Gastroesophageal sphincter (tissue), 4 donors: ENCODE data around the gene VEGFC. TPM values are rescaled to one million over a fixed set of nuclear protein-coding genes. Genes with fewer than 3 reads are reported as not detected.

Experiments used
- ATAC-seq: fragments of 150-250 bp; one replicate; pipeline ENCODE4 v1.9.1; 2016; ENCODE audit warnings: mild to moderate bottlenecking, moderate library complexity
- H3K27ac ChIP-seq, 4 donors: fragments of 200-600 bp; sonication (generic) in 3 of 4; 1 replicate in 3 of 4; 2 replicates in 1 of 4; pipeline ENCODE4 v1.5.1; 2016 to 2019
- H3K27me3 ChIP-seq: fragments of 200-600 bp; sonication (generic); one replicate; pipeline ENCODE4 v1.5.1; 2019
- H3K36me3 ChIP-seq, 2 donors: fragments of 200-600 bp; sonication (generic); one replicate each; pipeline ENCODE4 v1.5.1; 2019; ENCODE audit warnings: control low read depth in 1 of 2
- H3K4me1 ChIP-seq, 3 donors: fragments of 200-600 bp; sonication (generic); 1 replicate in 2 of 3; 2 replicates in 1 of 3; pipeline ENCODE4 v1.5.1; 2016 to 2019; ENCODE audit warnings: control low read depth in 2 of 3
- H3K4me3 ChIP-seq, 2 donors: fragments of 200-600 bp; sonication (generic); one replicate each; pipeline ENCODE4 v1.5.1; 2019; ENCODE audit warnings: mild to moderate bottlenecking in 1 of 2, moderate library complexity in 1 of 2
- H3K9me3 ChIP-seq, 3 donors: fragments of 200-600 bp; sonication (generic); one replicate each; pipeline ENCODE4 v1.5.1; 2017 to 2019; ENCODE audit warnings: control low read depth in 2 of 3
- EP300 ChIP-seq: sonication (generic); formaldehyde crosslinking; IDR thresholded peaks from one replicate; pipeline ENCODE4 v1.6.1; 2017; ENCODE audit warnings: antibody characterized with exemption, mild to moderate bottlenecking
- POLR2A ChIP-seq, 2 donors: fragments of 450-650 bp; IDR thresholded peaks; one replicate each; pipeline ENCODE4 v1.6.1; 2017; ENCODE audit warnings: antibody characterized with exemption in 2 of 2, mild to moderate bottlenecking in 2 of 2, moderate library complexity in 1 of 2
- POLR2AphosphoS5 ChIP-seq: sonication (generic); formaldehyde crosslinking; IDR thresholded peaks from one replicate; pipeline ENCODE4 v1.6.1; 2017; ENCODE audit warnings: antibody characterized with exemption
- WGBS, 2 donors: methylation state at CpG; one replicate each; pipeline ENCODE4 v1.1.5; 2018; ENCODE audit warnings: low coverage in 1 of 2; 5-methylcytosine and 5-hydroxymethylcytosine counted together
- total RNA-seq, 4 donors: library from RNA; depleted of rRNA; stranded (reverse); fragments of >200 nt; gene quantifications; one replicate each; pipeline ENCODE4 v1.1.0, GENCODE V29; 2016
- TF ChIP-seq, protein P1 (sequence below), 4 experiments: fragments of 200-600 bp in 2 of 4; fragments of 450-650 bp in 2 of 4; sonication (generic) in 1 of 4; IDR thresholded peaks; one replicate each; pipeline ENCODE4 v1.5.1; 2017 to 2019; ENCODE audit warnings: antibody characterized with exemption in 4 of 4, mild to moderate bottlenecking in 2 of 4, moderate library complexity in 2 of 4

The VEGFC gene
- total RNA-seq, 4 donors from 2014 or later, result 3.0 to 8.3 (median 8.1) TPM

DNA sequence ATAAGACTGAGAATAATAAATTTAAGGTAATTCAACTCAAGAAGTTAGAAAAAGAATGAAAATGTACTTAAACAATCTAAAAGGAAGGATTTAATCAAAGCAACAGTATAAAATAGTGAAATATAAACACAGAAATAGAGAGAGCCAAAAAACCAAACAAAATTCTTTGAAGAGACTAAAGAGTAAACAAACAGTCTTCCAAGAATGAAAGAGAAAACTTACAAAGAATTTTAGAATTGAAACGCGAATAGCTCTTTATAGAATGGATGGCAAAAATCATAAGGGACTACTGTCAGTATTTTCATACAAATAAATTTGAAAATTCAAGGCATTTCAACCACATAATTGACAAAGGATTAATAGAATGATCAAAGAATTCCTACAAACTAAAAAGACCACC lies 41.7 kb downstream of the VEGFC start:
- ATAC-seq, result no peak
- H3K4me1 ChIP-seq, result no peaks in the 10 kb centered on the region
- 14 to 43% methylated on average over 2 of the region's 2 CpGs for WGBS, 2 donors
- H3K36me3 ChIP-seq, result no peaks in the 10 kb centered on the region
- no peak overlapping the region for H3K4me3 ChIP-seq
- TF ChIP-seq EP300 (no peak), POLR2A (IDR thresholded peaks at IDR 0.05) (no peak), POLR2AphosphoS5 (no peak)
- TF ChIP-seq, protein P1, sequence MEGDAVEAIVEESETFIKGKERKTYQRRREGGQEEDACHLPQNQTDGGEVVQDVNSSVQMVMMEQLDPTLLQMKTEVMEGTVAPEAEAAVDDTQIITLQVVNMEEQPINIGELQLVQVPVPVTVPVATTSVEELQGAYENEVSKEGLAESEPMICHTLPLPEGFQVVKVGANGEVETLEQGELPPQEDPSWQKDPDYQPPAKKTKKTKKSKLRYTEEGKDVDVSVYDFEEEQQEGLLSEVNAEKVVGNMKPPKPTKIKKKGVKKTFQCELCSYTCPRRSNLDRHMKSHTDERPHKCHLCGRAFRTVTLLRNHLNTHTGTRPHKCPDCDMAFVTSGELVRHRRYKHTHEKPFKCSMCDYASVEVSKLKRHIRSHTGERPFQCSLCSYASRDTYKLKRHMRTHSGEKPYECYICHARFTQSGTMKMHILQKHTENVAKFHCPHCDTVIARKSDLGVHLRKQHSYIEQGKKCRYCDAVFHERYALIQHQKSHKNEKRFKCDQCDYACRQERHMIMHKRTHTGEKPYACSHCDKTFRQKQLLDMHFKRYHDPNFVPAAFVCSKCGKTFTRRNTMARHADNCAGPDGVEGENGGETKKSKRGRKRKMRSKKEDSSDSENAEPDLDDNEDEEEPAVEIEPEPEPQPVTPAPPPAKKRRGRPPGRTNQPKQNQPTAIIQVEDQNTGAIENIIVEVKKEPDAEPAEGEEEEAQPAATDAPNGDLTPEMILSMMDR (IDR thresholded peaks at IDR 0.05), result no peak
- no peak overlapping the region for H3K27ac ChIP-seq
- no peaks in the 10 kb centered on the region for H3K9me3 ChIP-seq
- H3K27me3 ChIP-seq, result no peaks in the 10 kb centered on the region

DNA sequence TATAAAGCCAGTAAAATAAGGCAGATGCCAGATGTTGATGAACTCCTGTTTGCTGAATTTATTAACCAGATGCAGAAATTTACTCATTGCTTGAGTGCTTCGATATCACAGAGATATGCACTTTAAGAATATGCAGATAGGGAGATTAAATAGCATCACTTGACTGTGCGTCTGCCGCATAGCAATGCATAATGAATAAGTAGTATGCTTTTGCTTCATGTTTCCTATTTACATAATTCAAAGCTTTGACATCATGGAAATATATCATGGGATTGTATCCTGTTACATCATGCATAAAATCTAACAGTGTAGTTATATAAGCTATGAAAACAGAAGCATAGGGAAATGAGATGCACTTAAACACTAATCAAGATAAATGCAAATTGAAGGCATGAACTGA lies 45.9 kb downstream of the VEGFC start:
- no peaks in the 10 kb centered on the region for H3K4me1 ChIP-seq
- no peak overlapping the region for H3K27ac ChIP-seq
- H3K9me3 ChIP-seq, result no peaks in the 10 kb centered on the region
- WGBS, 2 donors, result 97% methylated on average over 3 of the region's 3 CpGs
- H3K27me3 ChIP-seq, result no peaks in the 10 kb centered on the region
- H3K36me3 ChIP-seq, result no peaks in the 10 kb centered on the region
- TF ChIP-seq EP300 (no peak), POLR2AphosphoS5 (no peak), POLR2A (IDR thresholded peaks at IDR 0.05) (no peak)
- TF ChIP-seq, protein P1 (IDR thresholded peaks at IDR 0.05), result no peak
- ATAC-seq, result no peak
- no peak overlapping the region for H3K4me3 ChIP-seq

- Histone ChIP-seq H3K27ac (no peak overlapping the region), H3K4me3 (no peak overlapping the region), H3K9me3 (no peaks in the 10 kb centered on the region), H3K27me3 (no peaks in the 10 kb centered on the region), H3K4me1 (no peaks in the 10 kb centered on the region), H3K36me3 (no peaks in the 10 kb centered on the region)
- no peak for ATAC-seq
- TF ChIP-seq, protein P1 (IDR thresholded peaks at IDR 0.05), result no peak
- TF ChIP-seq EP300 (no peak), POLR2AphosphoS5 (no peak), POLR2A (IDR thresholded peaks at IDR 0.05) (no peak)
These were observed 46.8 kb downstream of the VEGFC start for GRCh38 chr4:176745902-176746301.

DNA sequence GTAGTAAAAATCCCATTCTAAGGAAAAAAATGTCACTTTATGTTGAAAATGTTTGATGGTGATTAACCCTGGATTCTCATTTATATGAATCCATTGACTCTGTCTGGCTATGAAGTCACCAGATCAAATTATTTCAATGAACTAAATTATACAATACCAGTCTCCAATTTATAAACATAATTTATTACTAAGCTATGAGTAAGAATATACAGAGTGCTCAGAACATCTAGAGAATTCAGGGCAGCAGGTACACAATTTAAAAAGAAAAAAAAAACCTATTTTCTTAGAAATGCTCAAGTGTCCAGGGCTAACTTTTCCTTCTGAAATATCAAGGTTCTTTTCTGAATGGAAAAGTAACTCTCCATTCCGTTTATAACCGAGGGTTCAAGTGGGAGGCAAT lies 48.6 kb downstream of the VEGFC start:
- no peak overlapping the region for H3K4me3 ChIP-seq
- no peaks in the 10 kb centered on the region for H3K9me3 ChIP-seq
- H3K4me1 ChIP-seq, result no peaks in the 10 kb centered on the region
- H3K27ac ChIP-seq, result no peak overlapping the region
- H3K36me3 ChIP-seq, result no peaks in the 10 kb centered on the region
- 76 to 100% methylated on average over 2 of the region's 2 CpGs for WGBS, 2 donors
- TF ChIP-seq POLR2AphosphoS5 (no peak), POLR2A (IDR thresholded peaks at IDR 0.05) (no peak), EP300 (no peak)
- TF ChIP-seq, protein P1 (IDR thresholded peaks at IDR 0.05), result no peak
- H3K27me3 ChIP-seq, result no peaks in the 10 kb centered on the region
- no peak for ATAC-seq

DNA sequence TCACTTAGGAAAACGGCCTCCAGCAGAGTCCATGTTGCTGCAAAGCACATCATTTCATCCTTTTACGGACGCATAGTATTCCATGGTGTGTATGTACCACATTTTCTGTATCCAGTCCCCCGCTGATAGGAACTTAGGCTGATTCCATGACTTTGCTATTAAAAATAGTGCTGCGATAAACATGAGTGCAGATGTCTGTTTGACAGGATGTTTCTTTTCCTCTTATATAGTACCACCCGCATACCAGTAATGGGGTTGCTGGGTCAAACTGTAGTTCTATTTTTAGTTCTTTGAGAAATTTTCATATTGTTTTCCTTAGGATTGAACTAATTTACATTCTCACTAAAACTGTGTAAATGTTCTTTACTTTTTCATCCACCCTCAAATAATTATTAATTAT lies 50.5 kb downstream of the VEGFC start:
- 77 to 88% methylated on average over 6 of the region's 6 CpGs for WGBS, 2 donors
- Histone ChIP-seq H3K27ac (no peak overlapping the region), H3K4me1 (no peaks in the 10 kb centered on the region), H3K27me3 (no peaks in the 10 kb centered on the region), H3K4me3 (no peak overlapping the region), H3K36me3 (no peaks in the 10 kb centered on the region), H3K9me3 (no peaks in the 10 kb centered on the region)
- no peak for ATAC-seq
- TF ChIP-seq POLR2AphosphoS5 (no peak), POLR2A (IDR thresholded peaks at IDR 0.05) (no peak), EP300 (no peak)
- TF ChIP-seq, protein P1 (IDR thresholded peaks at IDR 0.05), result no peak
